Measurements from ENCODE around the gene VPS41.
"Not testable (repeated sequence)": the region's sequence is repeated elsewhere in the genome, so short reads cannot be mapped to it uniquely, and the experiment has no call there.

VPS41 gene

GRCh38 chr7:38855867-38856266 is 53.1 kb downstream of the VPS41 start:
- DNase-seq = peak; percentile 32 to 46

GRCh38 chr7:38855386-38855785 is 53.6 kb downstream of the VPS41 start:
- TF ChIP-seq POLR2A (IDR thresholded peaks at IDR 0.05; ENCODE audit: low read length) = no peak
- no peak for TF ChIP-seq GATA1 (IDR thresholded peaks at IDR 0.05; ENCODE audit: low read depth, low read length)
- no peak for DNase-seq

More at GRCh38 chr7:38855867-38856266, 53.1 kb downstream of the VPS41 start:
- TF ChIP-seq POLR2A (IDR thresholded peaks at IDR 0.05; ENCODE audit: low read length) (no peak), GATA1 (IDR thresholded peaks at IDR 0.05; ENCODE audit: low read depth, low read length) (no peak)

GRCh38 chr7:38854947-38855346 is 54.0 kb downstream of the VPS41 start:
- not testable (repeated sequence) for DNase-seq

GRCh38 chr7:38851321-38851720 is 57.7 kb downstream of the VPS41 start:
- no peak for TF ChIP-seq GATA1 (IDR thresholded peaks at IDR 0.05; ENCODE audit: low read depth, low read length)
- TF ChIP-seq POLR2A (IDR thresholded peaks at IDR 0.05; ENCODE audit: low read length) = no peak
- no peak for DNase-seq

- peak in 1 of 2 experiments; percentile 22 for DNase-seq
- TF ChIP-seq GATA1 (IDR thresholded peaks at IDR 0.05; ENCODE audit: low read depth, low read length) (no peak), POLR2A (IDR thresholded peaks at IDR 0.05; ENCODE audit: low read length) (no peak)
These were observed 62.7 kb downstream of the VPS41 start for GRCh38 chr7:38846280-38846679.

GRCh38 chr7:38844952-38845563 is 63.9 kb downstream of the VPS41 start:
- DNase-seq = no peak

GRCh38 chr7:38842746-38843145 is 66.2 kb downstream of the VPS41 start:
- no peak for DNase-seq
- TF ChIP-seq POLR2A (IDR thresholded peaks at IDR 0.05; ENCODE audit: low read length) (no peak), GATA1 (IDR thresholded peaks at IDR 0.05; ENCODE audit: low read depth, low read length) (no peak)

More at GRCh38 chr7:38844952-38845563, 63.9 kb downstream of the VPS41 start:
- TF ChIP-seq GATA1 (IDR thresholded peaks at IDR 0.05; ENCODE audit: low read depth, low read length) = no peak
- TF ChIP-seq POLR2A (IDR thresholded peaks at IDR 0.05; ENCODE audit: low read length) = no peak

GRCh38 chr7:38840736-38841460 is 68.1 kb downstream of the VPS41 start:
- DNase-seq = no peak
- no peak for TF ChIP-seq GATA1 (IDR thresholded peaks at IDR 0.05; ENCODE audit: low read depth, low read length)
- TF ChIP-seq POLR2A (IDR thresholded peaks at IDR 0.05; ENCODE audit: low read length) = no peak

GRCh38 chr7:38839851-38840250 is 69.1 kb downstream of the VPS41 start:
- no peak for DNase-seq
- TF ChIP-seq POLR2A (IDR thresholded peaks at IDR 0.05; ENCODE audit: low read length) (no peak), GATA1 (IDR thresholded peaks at IDR 0.05; ENCODE audit: low read depth, low read length) (no peak)

GRCh38 chr7:38838725-38839385 is 70.1 kb downstream of the VPS41 start:
- TF ChIP-seq GATA1 (IDR thresholded peaks at IDR 0.05; ENCODE audit: low read depth, low read length) (no peak), POLR2A (IDR thresholded peaks at IDR 0.05; ENCODE audit: low read length) (no peak)
- no peak for DNase-seq

- TF ChIP-seq POLR2A (IDR thresholded peaks at IDR 0.05; ENCODE audit: low read length) = no peak
- TF ChIP-seq GATA1 (IDR thresholded peaks at IDR 0.05; ENCODE audit: low read depth, low read length) = no peak
These were observed 74.6 kb downstream of the VPS41 start for GRCh38 chr7:38834357-38834756.

GRCh38 chr7:38833329-38833728 is 75.7 kb downstream of the VPS41 start:
- DNase-seq = peak in 1 of 2 experiments; percentile 5
- TF ChIP-seq POLR2A (IDR thresholded peaks at IDR 0.05; ENCODE audit: low read length) = no peak
- no peak for TF ChIP-seq GATA1 (IDR thresholded peaks at IDR 0.05; ENCODE audit: low read depth, low read length)

More at GRCh38 chr7:38834357-38834756, 74.6 kb downstream of the VPS41 start:
- DNase-seq = no peak

- TF ChIP-seq POLR2A (IDR thresholded peaks at IDR 0.05; ENCODE audit: low read length) (no peak), GATA1 (IDR thresholded peaks at IDR 0.05; ENCODE audit: low read depth, low read length) (no peak)
- DNase-seq = no peak
These were observed 77.6 kb downstream of the VPS41 start for GRCh38 chr7:38831259-38831996.

GRCh38 chr7:38830826-38831225 is 78.2 kb downstream of the VPS41 start:
- no peak for TF ChIP-seq GATA1 (IDR thresholded peaks at IDR 0.05; ENCODE audit: low read depth, low read length)
- TF ChIP-seq POLR2A (IDR thresholded peaks at IDR 0.05; ENCODE audit: low read length) = no peak
- no peak for DNase-seq

All from erythroblast (primary cell).